ENCODE measurements around the gene ETV3.

The ETV3 gene

DNA sequence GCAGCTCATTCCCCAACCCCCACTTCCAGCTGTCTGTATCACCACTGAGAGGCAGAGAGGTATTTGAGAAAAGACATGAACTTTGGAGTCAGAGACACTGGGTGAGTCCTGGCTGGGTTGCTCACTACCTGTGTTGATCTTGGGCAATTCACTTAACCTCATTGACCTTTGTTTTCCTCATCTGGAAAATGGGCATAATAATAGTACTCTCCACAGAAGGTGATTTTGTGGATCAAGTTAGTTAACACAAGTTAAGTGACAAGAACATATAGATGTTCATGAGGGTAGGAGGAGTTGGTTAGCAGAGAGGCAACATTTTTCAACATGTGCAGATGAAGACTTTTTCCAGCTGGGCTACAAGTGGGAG is 21.5 kb downstream of the ETV3 start:
- no peaks in the 10 kb centered on the region for H3K9me3 ChIP-seq (ENCODE audit: control insufficient read depth in 5 of 5, low read length in 5 of 5)
- H3K4me1 ChIP-seq (ENCODE audit: control insufficient read depth in 5 of 5, insufficient read depth in 5 of 5, low read length in 5 of 5): peaks cover 0 to 18% (median 4%) of the 10 kb centered on the region in 5 donors
- H3K27me3 ChIP-seq (ENCODE audit: control insufficient read depth in 5 of 5, insufficient read depth in 4 of 5, low read length in 5 of 5): peaks cover 0 to 18% (median 6%) of the 10 kb centered on the region in 5 donors
- H3K9ac ChIP-seq (ENCODE audit: low read length in 5 of 5): no peak overlapping the region
- H3K27ac ChIP-seq (ENCODE audit: low read depth, low read length): no peak overlapping the region
- H3K4me3 ChIP-seq (ENCODE audit: low read depth in 1 of 5, low read length in 5 of 5): no peak overlapping the region
- peaks cover 0 to 5% (median 4%) of the 10 kb centered on the region in 5 donors for H3K36me3 ChIP-seq (ENCODE audit: control insufficient read depth in 5 of 5, insufficient read depth in 5 of 5, low read length in 5 of 5)

DNA sequence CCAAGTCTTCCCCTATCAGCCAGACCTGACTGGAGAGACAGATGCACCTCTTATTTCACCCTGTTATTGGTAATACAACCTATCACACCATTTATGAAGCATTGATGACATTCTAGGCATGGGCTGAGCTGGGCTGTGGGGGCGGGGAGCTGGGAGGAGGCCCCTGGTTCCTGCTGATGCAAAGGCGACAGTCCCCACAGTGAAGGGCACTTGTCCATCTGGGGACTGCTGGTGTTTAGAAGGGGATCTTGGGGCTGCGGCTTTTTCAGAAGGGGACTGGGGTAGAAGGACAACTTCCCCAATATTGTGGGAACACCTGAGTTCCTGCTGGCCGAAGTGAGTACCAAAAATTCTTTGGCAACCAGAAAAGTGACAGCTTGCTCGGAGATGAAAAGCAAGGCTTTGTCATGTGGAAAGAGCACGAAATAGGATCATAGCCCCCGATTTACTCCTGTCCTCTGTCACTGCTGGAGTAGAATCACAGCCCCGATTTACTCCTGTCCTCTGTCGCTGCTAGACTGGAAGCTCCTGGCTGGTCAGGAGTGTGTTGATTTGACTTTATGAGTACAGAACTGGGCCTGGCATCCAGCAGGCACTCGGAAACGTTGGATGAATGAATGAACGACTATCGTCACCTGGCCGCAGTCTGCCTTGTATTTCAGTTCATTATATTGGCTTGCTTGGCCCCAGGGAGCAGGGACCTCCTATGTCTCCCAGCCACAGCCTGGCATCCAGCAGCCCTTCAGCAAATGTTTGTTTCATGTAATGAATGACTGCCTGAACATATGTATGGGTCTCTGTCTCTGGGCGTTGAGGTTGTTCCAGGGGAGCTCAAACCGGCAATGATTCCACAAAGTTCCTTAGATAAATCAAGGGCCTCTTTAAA is 22.1 kb downstream of the ETV3 start:
- Histone ChIP-seq H3K9ac (ENCODE audit: low read length in 5 of 5) (no peak overlapping the region), H3K9me3 (ENCODE audit: control insufficient read depth in 5 of 5, low read length in 5 of 5) (no peaks in the 10 kb centered on the region), H3K4me1 (ENCODE audit: control insufficient read depth in 5 of 5, insufficient read depth in 5 of 5, low read length in 5 of 5) (peaks cover 0 to 18% (median 6%) of the 10 kb centered on the region in 5 donors), H3K36me3 (ENCODE audit: control insufficient read depth in 5 of 5, insufficient read depth in 5 of 5, low read length in 5 of 5) (peaks cover 0 to 5% (median 3%) of the 10 kb centered on the region in 5 donors), H3K27ac (ENCODE audit: low read depth, low read length) (no peak overlapping the region), H3K4me3 (ENCODE audit: low read depth in 1 of 5, low read length in 5 of 5) (no peak overlapping the region), H3K27me3 (ENCODE audit: control insufficient read depth in 5 of 5, insufficient read depth in 4 of 5, low read length in 5 of 5) (peaks cover 0 to 19% (median 6%) of the 10 kb centered on the region in 5 donors)

DNA sequence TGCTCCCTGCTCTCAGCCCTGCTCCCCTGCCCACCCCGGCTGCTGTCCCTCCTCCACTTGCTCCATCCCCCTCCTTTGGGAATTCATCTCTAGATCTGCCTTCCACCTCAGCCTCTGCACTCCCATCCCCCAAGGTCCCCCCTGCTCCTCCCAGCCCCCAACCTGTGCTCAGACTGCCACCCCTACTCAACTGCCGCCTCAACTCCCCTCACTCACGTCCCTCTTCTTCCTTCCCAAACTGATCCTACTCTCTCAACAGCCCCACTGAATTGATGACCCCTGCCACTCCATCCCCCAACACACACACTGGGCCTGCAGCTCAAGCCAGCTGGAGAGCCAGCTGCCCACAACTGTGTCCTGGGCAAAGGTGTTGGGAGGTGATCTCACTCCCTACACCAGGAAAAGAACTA is 22.8 kb downstream of the ETV3 start:
- Histone ChIP-seq H3K36me3 (ENCODE audit: control insufficient read depth in 5 of 5, insufficient read depth in 5 of 5, low read length in 5 of 5) (peaks cover 0 to 3% (median 0%) of the 10 kb centered on the region in 5 donors), H3K4me3 (ENCODE audit: low read depth in 1 of 5, low read length in 5 of 5) (no peak overlapping the region), H3K9me3 (ENCODE audit: control insufficient read depth in 5 of 5, low read length in 5 of 5) (no peaks in the 10 kb centered on the region), H3K27me3 (ENCODE audit: control insufficient read depth in 5 of 5, insufficient read depth in 4 of 5, low read length in 5 of 5) (peaks cover 0 to 19% (median 6%) of the 10 kb centered on the region in 5 donors), H3K4me1 (ENCODE audit: control insufficient read depth in 5 of 5, insufficient read depth in 5 of 5, low read length in 5 of 5) (peaks cover 0 to 18% (median 8%) of the 10 kb centered on the region in 5 donors), H3K9ac (ENCODE audit: low read length in 5 of 5) (no peak overlapping the region), H3K27ac (ENCODE audit: low read depth, low read length) (no peak overlapping the region)

DNA sequence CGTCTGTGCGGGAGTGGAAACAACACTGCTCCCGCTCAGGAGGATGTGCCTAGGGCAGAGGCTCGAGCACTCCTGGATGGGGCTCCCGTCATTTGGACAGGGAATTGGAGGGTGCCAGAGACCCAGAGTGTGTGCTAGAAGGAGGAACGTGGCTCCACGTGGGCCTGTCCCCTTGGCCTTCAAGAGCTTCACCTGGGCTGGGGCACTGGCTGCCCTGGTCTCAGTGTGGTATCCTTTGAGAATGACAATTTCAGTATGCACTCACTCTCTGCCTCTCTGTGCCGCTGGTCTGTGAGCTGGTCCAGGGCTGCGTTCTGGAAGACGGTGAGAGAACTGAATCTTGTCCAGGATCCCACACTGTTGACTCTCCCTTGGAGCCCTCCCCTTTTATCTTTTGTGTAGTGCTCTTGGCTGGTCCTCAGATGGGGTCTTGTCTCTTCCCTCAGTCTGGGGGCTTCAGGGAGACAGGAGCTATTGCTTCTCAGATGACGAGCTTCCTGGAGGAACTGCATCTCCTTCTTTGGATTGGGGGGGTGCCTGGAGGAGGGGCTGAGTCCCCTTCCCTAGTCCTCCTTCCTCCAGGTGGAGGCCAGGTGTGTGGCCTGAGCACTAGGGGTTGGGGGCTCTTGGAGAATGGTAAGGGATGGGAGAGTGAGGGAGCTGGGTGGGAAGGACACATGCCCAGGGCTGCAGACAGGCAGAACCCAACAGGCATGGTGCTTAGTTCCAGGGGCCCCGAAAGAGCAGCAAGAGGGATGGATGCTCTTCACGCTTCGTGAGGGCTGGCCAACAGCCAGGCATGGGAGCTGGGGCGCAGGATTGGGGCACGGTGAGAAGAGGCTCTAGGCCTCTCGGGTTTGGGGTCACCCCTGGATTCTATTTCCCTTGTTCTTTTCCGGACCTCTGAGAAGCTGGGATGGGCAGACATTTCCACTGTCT is 23.7 kb downstream of the ETV3 start:
- Histone ChIP-seq H3K27ac (ENCODE audit: low read depth, low read length) (no peak overlapping the region), H3K36me3 (ENCODE audit: control insufficient read depth in 5 of 5, insufficient read depth in 5 of 5, low read length in 5 of 5) (peaks cover 0 to 1% (median 0%) of the 10 kb centered on the region in 5 donors), H3K27me3 (ENCODE audit: control insufficient read depth in 5 of 5, insufficient read depth in 4 of 5, low read length in 5 of 5) (peaks cover 0 to 22% (median 6%) of the 10 kb centered on the region in 5 donors), H3K9me3 (ENCODE audit: control insufficient read depth in 5 of 5, low read length in 5 of 5) (no peaks in the 10 kb centered on the region), H3K9ac (ENCODE audit: low read length in 5 of 5) (no peak overlapping the region), H3K4me1 (ENCODE audit: control insufficient read depth in 5 of 5, insufficient read depth in 5 of 5, low read length in 5 of 5) (peaks cover 0 to 18% (median 8%) of the 10 kb centered on the region in 5 donors), H3K4me3 (ENCODE audit: low read depth in 1 of 5, low read length in 5 of 5) (no peak overlapping the region)

DNA sequence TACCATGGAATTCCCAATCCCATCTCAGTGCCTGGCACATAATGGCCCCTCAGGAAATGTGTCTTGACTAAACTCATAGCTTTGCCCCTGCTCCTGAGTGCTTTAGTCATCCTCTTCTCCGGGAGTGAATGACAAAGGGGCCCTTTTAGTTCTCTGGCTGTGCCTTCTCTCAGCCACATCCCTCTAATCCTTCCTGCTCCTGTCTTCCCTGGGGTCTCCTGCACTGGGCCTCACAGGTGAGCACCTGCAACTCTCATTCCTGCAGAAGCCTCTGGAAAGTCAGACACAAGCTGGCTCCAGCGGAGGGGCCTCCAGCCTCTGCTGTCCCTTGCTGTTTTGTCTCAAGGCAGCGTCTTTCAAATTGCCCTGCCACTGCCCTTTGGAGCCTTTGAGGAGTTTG is 24.6 kb downstream of the ETV3 start:
- H3K9me3 ChIP-seq (ENCODE audit: control insufficient read depth in 5 of 5, low read length in 5 of 5): no peaks in the 10 kb centered on the region

DNA sequence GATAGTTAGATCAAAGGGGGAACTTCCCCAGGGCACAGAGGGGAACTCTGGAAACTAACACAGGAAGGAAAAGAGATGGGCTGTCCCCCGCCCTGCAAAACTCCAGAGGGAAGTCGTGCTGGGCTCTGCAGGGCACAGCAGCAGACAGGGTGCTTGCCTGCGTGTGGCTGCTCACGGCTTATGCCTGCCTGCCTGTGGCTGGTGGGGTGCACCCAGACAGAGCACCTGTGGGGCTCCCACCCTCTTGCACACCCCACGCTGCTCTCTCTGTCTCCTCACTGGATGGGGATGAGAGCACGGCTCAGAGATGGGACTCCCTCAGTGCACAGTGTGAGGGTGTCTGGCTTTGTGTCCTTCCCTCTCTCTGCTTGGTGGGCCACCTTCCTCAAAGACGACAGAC is 25.1 kb downstream of the ETV3 start:
- no peak overlapping the region for H3K9ac ChIP-seq (ENCODE audit: low read length in 5 of 5)
- peaks cover 0 to 18% (median 8%) of the 10 kb centered on the region in 5 donors for H3K4me1 ChIP-seq (ENCODE audit: control insufficient read depth in 5 of 5, insufficient read depth in 5 of 5, low read length in 5 of 5)
- no peaks in the 10 kb centered on the region for H3K36me3 ChIP-seq (ENCODE audit: control insufficient read depth in 5 of 5, insufficient read depth in 5 of 5, low read length in 5 of 5)
- peak overlapping the region in 1 of 5 donors; percentile 25 for H3K4me3 ChIP-seq (ENCODE audit: low read depth in 1 of 5, low read length in 5 of 5)
- H3K27me3 ChIP-seq (ENCODE audit: control insufficient read depth in 5 of 5, insufficient read depth in 4 of 5, low read length in 5 of 5): peaks cover 0 to 26% (median 11%) of the 10 kb centered on the region in 5 donors
- H3K9me3 ChIP-seq (ENCODE audit: control insufficient read depth in 5 of 5, low read length in 5 of 5): no peaks in the 10 kb centered on the region
- H3K27ac ChIP-seq (ENCODE audit: low read depth, low read length): no peak overlapping the region

More for the DNA sequence above, 24.6 kb downstream of the ETV3 start:
- H3K4me1 ChIP-seq (ENCODE audit: control insufficient read depth in 5 of 5, insufficient read depth in 5 of 5, low read length in 5 of 5): peaks cover 0 to 18% (median 8%) of the 10 kb centered on the region in 5 donors
- H3K27me3 ChIP-seq (ENCODE audit: control insufficient read depth in 5 of 5, insufficient read depth in 4 of 5, low read length in 5 of 5): peaks cover 0 to 24% (median 11%) of the 10 kb centered on the region in 5 donors
- H3K36me3 ChIP-seq (ENCODE audit: control insufficient read depth in 5 of 5, insufficient read depth in 5 of 5, low read length in 5 of 5): no peaks in the 10 kb centered on the region
- H3K4me3 ChIP-seq (ENCODE audit: low read depth in 1 of 5, low read length in 5 of 5): no peak overlapping the region
- no peak overlapping the region for H3K9ac ChIP-seq (ENCODE audit: low read length in 5 of 5)
- no peak overlapping the region for H3K27ac ChIP-seq (ENCODE audit: low read depth, low read length)

DNA sequence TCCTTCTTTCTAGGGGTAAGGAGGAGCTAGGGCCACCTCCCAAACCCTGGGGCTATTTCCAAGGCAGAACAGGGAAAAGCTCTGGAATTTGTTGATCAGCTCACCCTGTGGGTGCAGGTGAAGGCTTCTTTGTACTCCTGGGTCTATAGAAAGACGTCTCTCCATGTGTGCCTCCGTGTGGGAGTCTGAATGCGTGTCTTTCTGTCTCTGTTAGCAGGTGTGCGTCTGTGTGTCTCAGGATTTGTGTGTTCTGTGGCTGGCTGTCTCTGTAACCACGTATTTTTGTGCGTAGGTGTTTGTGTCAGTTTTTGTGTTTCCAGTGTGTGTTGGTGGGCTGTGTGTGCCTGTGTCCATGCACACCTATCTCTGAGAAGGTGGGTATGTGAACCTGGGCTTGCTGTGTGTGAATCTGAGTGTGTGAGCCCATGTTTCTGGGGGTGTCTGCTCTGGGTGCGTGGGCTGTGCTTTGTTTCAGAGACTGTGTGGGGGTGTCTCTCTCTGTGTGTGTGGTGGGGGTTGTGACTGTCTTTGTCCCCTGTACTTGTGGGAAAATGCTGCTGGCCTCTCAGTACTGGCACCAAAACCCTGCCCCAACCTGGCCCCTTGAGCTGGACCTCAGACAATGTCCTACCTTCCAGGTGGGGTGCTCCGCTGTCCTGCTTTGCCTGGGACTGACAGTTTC is 25.9 kb downstream of the ETV3 start:
- Histone ChIP-seq H3K4me3 (ENCODE audit: low read depth in 1 of 5, low read length in 5 of 5) (no peak overlapping the region), H3K4me1 (ENCODE audit: control insufficient read depth in 5 of 5, insufficient read depth in 5 of 5, low read length in 5 of 5) (peaks cover 0 to 24% (median 8%) of the 10 kb centered on the region in 5 donors), H3K27me3 (ENCODE audit: control insufficient read depth in 5 of 5, insufficient read depth in 4 of 5, low read length in 5 of 5) (peaks cover 7 to 34% (median 15%) of the 10 kb centered on the region in 5 donors), H3K36me3 (ENCODE audit: control insufficient read depth in 5 of 5, insufficient read depth in 5 of 5, low read length in 5 of 5) (no peaks in the 10 kb centered on the region), H3K27ac (ENCODE audit: low read depth, low read length) (no peak overlapping the region), H3K9ac (ENCODE audit: low read length in 5 of 5) (no peak overlapping the region), H3K9me3 (ENCODE audit: control insufficient read depth in 5 of 5, low read length in 5 of 5) (no peaks in the 10 kb centered on the region)

DNA sequence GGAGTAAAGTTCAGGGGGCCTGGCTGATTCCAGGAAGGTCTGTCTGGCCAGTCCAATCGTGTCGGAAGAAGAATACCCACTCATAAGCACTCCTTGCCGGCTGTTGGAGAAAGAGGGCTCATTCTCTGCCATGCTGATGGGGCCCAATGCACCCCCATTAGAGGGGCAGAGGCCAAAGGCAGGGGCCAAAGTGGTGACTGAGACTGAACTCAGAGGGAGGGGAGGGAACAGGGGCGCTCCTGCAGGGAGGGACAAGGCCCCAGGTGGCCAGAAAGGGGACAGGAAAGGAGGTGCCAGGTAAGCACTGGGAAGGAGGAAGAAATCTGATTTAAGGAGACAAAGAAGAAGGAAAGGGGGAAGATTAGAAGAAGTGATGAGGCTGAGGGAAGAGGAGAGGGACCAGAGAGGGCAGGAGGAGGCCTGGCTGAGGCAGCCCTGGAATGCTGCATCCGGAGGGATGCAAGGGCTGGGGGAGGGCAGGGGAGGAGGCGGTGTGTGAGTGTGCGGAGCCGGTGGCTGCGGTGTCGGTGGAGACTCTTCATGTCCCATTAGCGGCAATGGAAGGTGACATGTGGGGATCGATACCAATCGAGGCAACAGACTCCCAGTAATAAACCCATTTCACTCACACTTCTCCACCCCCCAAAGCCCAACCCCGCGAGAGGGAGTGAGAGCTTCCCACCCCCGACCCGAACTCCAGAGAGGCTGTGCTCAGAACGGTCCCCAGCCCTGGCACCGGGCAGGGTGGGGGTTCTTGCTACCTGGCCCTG is 26.6 kb downstream of the ETV3 start:
- Histone ChIP-seq H3K4me3 (ENCODE audit: low read depth in 1 of 5, low read length in 5 of 5) (no peak overlapping the region), H3K9me3 (ENCODE audit: control insufficient read depth in 5 of 5, low read length in 5 of 5) (no peaks in the 10 kb centered on the region), H3K4me1 (ENCODE audit: control insufficient read depth in 5 of 5, insufficient read depth in 5 of 5, low read length in 5 of 5) (peaks cover 0 to 31% (median 14%) of the 10 kb centered on the region in 5 donors), H3K36me3 (ENCODE audit: control insufficient read depth in 5 of 5, insufficient read depth in 5 of 5, low read length in 5 of 5) (no peaks in the 10 kb centered on the region), H3K27me3 (ENCODE audit: control insufficient read depth in 5 of 5, insufficient read depth in 4 of 5, low read length in 5 of 5) (peaks cover 14 to 39% (median 17%) of the 10 kb centered on the region in 5 donors), H3K9ac (ENCODE audit: low read length in 5 of 5) (no peak overlapping the region), H3K27ac (ENCODE audit: low read depth, low read length) (no peak overlapping the region)

DNA sequence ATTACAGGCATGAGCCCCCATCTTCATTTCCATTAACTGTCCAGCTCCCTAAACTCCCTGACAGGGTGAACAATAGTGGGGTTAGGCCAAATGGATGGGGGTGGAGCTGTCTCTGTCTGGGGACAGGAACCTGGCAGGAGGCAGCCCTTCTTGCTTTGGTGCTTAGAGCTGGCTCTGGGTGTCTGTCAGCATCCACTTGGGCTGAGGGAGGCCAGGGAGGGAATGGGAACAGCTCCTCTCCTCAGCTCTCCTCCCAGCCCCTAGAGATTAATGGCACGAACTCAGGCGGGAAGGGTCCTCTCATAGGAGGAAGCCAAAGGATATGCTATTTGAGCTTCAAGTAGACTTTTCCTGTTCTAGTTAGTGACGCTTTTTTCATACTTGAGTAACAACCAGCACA is 27.5 kb downstream of the ETV3 start:
- Histone ChIP-seq H3K9me3 (ENCODE audit: control insufficient read depth in 5 of 5, low read length in 5 of 5) (no peaks in the 10 kb centered on the region), H3K9ac (ENCODE audit: low read length in 5 of 5) (no peak overlapping the region), H3K4me1 (ENCODE audit: control insufficient read depth in 5 of 5, insufficient read depth in 5 of 5, low read length in 5 of 5) (peaks cover 0 to 39% (median 14%) of the 10 kb centered on the region in 5 donors), H3K27me3 (ENCODE audit: control insufficient read depth in 5 of 5, insufficient read depth in 4 of 5, low read length in 5 of 5) (peaks cover 16 to 46% (median 18%) of the 10 kb centered on the region in 5 donors), H3K36me3 (ENCODE audit: control insufficient read depth in 5 of 5, insufficient read depth in 5 of 5, low read length in 5 of 5) (no peaks in the 10 kb centered on the region), H3K27ac (ENCODE audit: low read depth, low read length) (no peak overlapping the region), H3K4me3 (ENCODE audit: low read depth in 1 of 5, low read length in 5 of 5) (no peak overlapping the region)

Data from subcutaneous abdominal adipose tissue (tissue), 5 donors.